ENCODE measurements around the gene DST.

The DST gene

GRCh38 chr6:56647172-56647762 is 4.6 kb upstream of the DST start:
- no peak overlapping the region for H3K27ac ChIP-seq
- in situ Hi-C loops (cut with HindIII; ENCODE audit: low pct_ligation_motif_present, low sequenced_read_pairs) = no loop called here
- no peaks in the 10 kb centered on the region for H3K27me3 ChIP-seq (replicated peaks)
- DNase-seq = no peak
- peaks cover 33% of the 10 kb centered on the region for H3K36me3 ChIP-seq (replicated peaks)
- no peak for TF ChIP-seq CTCF (IDR thresholded peaks at IDR 0.05; ENCODE audit: low read depth, low read length, missing control alignments)
- H3K4me3 ChIP-seq (ENCODE audit: low read depth, low read length) = no peak overlapping the region

- no peak for TF ChIP-seq CTCF (IDR thresholded peaks at IDR 0.05; ENCODE audit: low read depth, low read length, missing control alignments)
- in situ Hi-C loops (cut with HindIII; ENCODE audit: low pct_ligation_motif_present, low sequenced_read_pairs) = no loop called here
- Histone ChIP-seq H3K27ac (no peak overlapping the region), H3K27me3 (replicated peaks) (no peaks in the 10 kb centered on the region), H3K36me3 (replicated peaks) (peaks cover 44% of the 10 kb centered on the region), H3K4me3 (ENCODE audit: low read depth, low read length) (no peak overlapping the region)
- no peak for DNase-seq
Measured at GRCh38 chr6:56644366-56644765, 1.7 kb upstream of the DST start.

GRCh38 chr6:56643379-56644089 is 845 bp upstream of the DST start:
- H3K36me3 ChIP-seq (replicated peaks) = peaks cover 53% of the 10 kb centered on the region
- in situ Hi-C loops (cut with HindIII; ENCODE audit: low pct_ligation_motif_present, low sequenced_read_pairs) = no loop called here
- H3K27ac ChIP-seq = no peak overlapping the region
- DNase-seq = no peak
- H3K4me3 ChIP-seq (ENCODE audit: low read depth, low read length) = no peak overlapping the region
- TF ChIP-seq CTCF (IDR thresholded peaks at IDR 0.05; ENCODE audit: low read depth, low read length, missing control alignments) = no peak
- H3K27me3 ChIP-seq (replicated peaks) = no peaks in the 10 kb centered on the region

GRCh38 chr6:56640374-56640773 is 2.3 kb downstream of the DST start:
- Histone ChIP-seq H3K4me3 (ENCODE audit: low read depth, low read length) (no peak overlapping the region), H3K27me3 (replicated peaks) (no peaks in the 10 kb centered on the region), H3K36me3 (replicated peaks) (peaks cover 44% of the 10 kb centered on the region), H3K27ac (no peak overlapping the region)
- no peak for TF ChIP-seq CTCF (IDR thresholded peaks at IDR 0.05; ENCODE audit: low read depth, low read length, missing control alignments)
- no peak for DNase-seq
- in situ Hi-C loops (cut with HindIII; ENCODE audit: low pct_ligation_motif_present, low sequenced_read_pairs) = no loop called here

GRCh38 chr6:56638760-56639159 is 3.9 kb downstream of the DST start:
- no peak for DNase-seq
- in situ Hi-C loops (cut with HindIII; ENCODE audit: low pct_ligation_motif_present, low sequenced_read_pairs) = no loop called here
- no peak overlapping the region for H3K4me3 ChIP-seq (ENCODE audit: low read depth, low read length)
- TF ChIP-seq CTCF (IDR thresholded peaks at IDR 0.05; ENCODE audit: low read depth, low read length, missing control alignments) = no peak
- no peak overlapping the region for H3K27ac ChIP-seq
- H3K36me3 ChIP-seq (replicated peaks) = peaks cover 45% of the 10 kb centered on the region
- no peaks in the 10 kb centered on the region for H3K27me3 ChIP-seq (replicated peaks)
